ENCODE measurements around the gene KDM7A.
A peak's percentile ranks its signal among the peaks of the same experiment; 100 is the strongest.
"Not testable (repeated sequence)": the region's sequence is repeated elsewhere in the genome, so short reads cannot be mapped to it uniquely, and the experiment has no call there.

Gene KDM7A

GRCh38 chr7:140202942-140203341 lies 26.2 kb upstream of the KDM7A start:
- DNase-seq (ENCODE audit: low spot score): not testable (repeated sequence)

DNA sequence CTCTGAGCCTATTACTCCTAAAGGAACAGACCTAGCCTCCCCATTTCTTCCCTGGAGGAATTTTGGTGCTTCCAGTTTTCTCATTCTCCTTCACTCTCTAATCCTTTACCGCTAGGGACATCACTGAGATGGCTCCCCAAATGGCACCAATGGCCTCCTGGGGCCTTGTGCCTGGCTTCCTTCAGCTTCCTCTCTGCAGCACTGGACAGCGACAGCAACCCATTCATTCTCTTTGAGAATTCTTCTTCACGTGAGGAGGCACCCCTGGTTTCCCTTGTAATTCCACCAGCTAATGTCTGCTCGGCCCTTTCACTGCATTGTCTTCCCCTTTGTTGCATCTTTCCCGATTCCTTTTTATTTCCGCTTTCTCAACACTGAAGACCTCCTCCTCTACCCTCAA lies 24.6 kb upstream of the KDM7A start:
- no peak for DNase-seq (ENCODE audit: low spot score)

GRCh38 chr7:140200061-140200989 lies 23.5 kb upstream of the KDM7A start:
- no peak for DNase-seq (ENCODE audit: low spot score)

DNA sequence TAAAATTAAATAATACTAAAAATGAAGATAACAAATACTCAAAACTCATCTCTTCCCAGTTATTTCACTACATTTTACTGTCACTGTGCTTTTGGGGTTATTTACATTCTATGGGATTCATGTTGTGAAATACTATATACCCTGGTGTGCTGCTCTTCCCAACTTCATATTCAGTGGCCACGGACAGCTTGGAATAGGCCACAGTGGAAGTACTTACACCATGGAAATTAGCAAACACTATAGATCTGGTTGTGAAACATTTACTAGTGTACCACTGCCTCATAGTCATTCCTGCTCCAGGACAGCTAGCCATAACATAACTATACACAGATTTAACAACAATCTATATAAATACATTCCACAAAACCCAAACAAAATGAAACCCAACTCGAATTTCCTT lies 21.2 kb upstream of the KDM7A start:
- DNase-seq (ENCODE audit: low spot score): no peak

- no peak for DNase-seq (ENCODE audit: low spot score)
These were observed 20.6 kb upstream of the KDM7A start for GRCh38 chr7:140197218-140197890.

- DNase-seq (ENCODE audit: low spot score): no peak
These were observed 19.8 kb upstream of the KDM7A start for GRCh38 chr7:140196361-140197217.

GRCh38 chr7:140195859-140196258 lies 19.1 kb upstream of the KDM7A start:
- no peak for DNase-seq (ENCODE audit: low spot score)

- no peak for DNase-seq (ENCODE audit: low spot score)
These were observed 15.8 kb upstream of the KDM7A start for GRCh38 chr7:140192620-140193019.

- DNase-seq (ENCODE audit: low spot score): no peak
These were observed 15.4 kb upstream of the KDM7A start for GRCh38 chr7:140192176-140192575.

- no peak for DNase-seq (ENCODE audit: low spot score)
These were observed 13.8 kb upstream of the KDM7A start for GRCh38 chr7:140190588-140190987.

DNA sequence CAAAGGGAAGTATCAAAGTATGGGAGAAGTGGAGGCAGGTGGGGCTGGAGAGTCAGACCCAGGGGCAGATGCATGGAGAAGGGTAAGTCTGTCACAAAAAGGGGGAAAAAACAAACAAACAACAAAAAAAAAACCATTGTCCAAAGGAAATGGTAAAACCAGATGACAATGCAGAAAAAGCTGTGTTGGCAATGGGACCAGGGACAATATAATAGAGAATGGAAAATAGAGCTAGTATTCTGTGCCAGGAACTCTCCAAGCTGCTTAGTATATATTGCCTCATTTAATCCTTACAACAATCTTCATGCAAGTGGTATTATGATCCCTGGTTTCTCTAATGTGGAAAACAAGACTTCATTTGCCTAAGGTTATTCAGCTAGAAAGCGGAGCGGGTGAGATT lies 13.1 kb upstream of the KDM7A start:
- no peak for DNase-seq (ENCODE audit: low spot score)

DNA sequence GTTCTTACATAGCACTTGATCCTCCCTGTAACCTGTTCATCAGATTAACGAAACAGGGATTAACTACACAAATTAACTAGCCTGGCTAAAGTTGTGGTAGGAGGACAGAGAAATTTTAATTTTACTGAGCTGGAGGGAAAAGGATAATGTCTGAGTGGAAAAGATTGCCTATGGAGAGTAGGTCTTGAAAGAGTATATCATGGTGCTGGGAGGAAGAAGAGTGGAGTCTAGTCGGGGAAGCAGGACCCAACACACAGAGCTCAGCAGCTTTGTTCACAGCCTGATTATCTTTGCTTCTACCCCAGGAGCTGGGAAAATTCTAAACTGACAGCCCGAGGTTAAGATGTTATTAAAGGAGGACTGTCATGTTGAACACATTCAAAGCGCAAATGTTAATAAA lies 6.1 kb upstream of the KDM7A start:
- DNase-seq (ENCODE audit: low spot score): no peak

GRCh38 chr7:140179339-140179738 lies 2.6 kb upstream of the KDM7A start:
- no peak for DNase-seq (ENCODE audit: low spot score)

DNA sequence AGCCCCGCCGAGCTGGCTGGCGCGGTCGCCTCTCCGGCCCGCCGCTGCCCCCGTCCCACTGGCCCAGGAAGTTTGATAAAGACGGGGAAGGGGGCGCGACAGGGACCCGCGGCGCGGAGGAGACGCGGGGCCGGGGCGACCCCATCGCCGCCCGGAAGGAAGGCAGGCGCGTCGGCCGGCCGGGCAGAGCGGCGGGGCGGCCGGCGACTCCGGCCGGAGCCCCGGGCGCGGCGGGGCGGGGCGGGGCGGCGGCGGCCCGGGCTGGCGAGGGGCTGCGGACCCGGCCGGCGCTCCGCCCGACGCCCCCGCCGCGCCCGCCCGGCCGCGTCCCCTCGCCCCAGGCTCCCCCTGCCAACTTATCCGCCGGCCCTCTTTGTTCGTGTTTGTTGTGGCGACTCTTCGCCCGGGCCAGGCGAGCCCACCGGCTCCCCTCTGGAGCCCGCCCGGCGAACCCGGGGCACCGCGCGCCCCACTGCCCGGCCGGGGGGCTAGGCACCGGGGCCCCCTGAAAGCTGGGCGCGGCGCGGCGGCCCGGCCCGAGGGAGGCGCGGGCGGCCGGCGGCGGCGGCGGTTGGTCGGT lies 571 bp downstream of the KDM7A start:
- DNase-seq (ENCODE audit: low spot score): no peak

GRCh38 chr7:140175221-140176121 lies 1.3 kb downstream of the KDM7A start:
- DNase-seq (ENCODE audit: low spot score): peak; percentile 97

DNA sequence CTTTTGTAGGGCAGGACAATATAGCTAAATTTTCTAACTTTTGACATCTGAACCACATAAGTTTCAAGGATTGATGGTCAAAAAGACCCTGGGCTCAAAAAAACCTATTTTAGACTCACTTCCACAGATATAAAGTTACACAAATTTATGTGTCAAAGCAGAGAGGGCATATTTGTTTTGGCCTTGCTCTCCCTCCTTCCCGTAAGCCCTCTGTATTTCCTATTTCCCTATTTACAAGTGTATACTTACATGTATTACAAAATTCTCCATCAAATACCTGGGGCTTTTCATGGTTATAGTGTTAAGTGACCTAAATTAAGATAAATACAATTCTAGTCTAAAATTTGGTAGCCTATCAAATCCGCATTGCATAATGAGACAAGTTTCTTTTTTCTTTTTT lies 2.6 kb downstream of the KDM7A start:
- DNase-seq (ENCODE audit: low spot score): no peak

- DNase-seq (ENCODE audit: low spot score): no peak
These were observed 6.4 kb downstream of the KDM7A start for GRCh38 chr7:140170375-140170774.

GRCh38 chr7:140168816-140169215 lies 8.0 kb downstream of the KDM7A start:
- no peak for DNase-seq (ENCODE audit: low spot score)

- DNase-seq (ENCODE audit: low spot score): peak; percentile 53
These were observed 11.4 kb downstream of the KDM7A start for GRCh38 chr7:140165422-140165821.

DNA sequence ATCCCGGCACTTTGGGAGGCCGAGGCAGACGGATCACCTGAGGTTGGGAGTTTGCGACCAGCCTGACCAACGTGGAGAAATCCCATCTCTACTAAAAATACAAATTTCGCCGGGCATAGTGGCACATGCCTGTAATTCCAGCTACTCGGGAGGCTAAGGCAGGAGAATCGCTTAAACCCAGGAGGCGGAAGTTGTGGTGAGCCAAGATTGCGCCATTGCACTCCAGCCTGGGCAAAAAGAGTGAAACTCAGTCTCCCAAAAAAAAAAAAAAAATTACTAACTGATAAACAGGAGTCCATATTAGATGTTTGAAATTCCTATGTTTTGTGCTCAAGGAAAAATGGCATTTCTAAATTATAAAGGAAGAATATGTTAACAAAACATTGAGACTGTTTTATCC lies 14.7 kb downstream of the KDM7A start:
- not testable (repeated sequence) for DNase-seq (ENCODE audit: low spot score)

DNA sequence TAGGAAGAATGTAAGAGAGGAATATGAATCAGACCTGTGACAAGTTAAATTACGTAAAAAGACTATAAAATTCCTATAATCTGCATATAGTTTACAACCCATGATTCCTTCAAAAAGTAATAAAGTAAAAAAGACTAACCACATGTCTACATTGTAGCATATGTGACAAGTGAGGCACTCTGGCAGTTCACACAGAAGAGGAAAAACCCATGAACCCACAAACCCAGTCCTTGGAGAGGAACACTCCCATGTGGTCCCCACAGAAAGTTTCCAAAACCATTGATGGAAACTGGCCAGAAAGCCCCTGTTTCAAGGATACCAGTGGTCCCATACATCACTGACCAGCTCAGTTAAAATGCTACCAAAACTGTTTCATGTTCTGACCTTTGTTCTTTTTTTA lies 15.7 kb downstream of the KDM7A start:
- DNase-seq (ENCODE audit: low spot score): no peak

Data from activated CD4-positive, alpha-beta T cell treated with anti-CD3 and anti-CD28 coated beads, Interleukin-2, Interleukin-4, amounts not matched to agents 100 ng/mL and 50 ng/mL, durations not matched to agents 16 hours and 8 hours (primary cell).